Measurements from ENCODE around the gene CDH3. TPM values are rescaled to one million over a fixed set of nuclear protein-coding genes. Genes with fewer than 3 reads are reported as not detected.

The CDH3 gene
- total and polyA plus RNA-seq, 8 donors = 1.6 to 28.6 (median 5.0) TPM; not detected in 2

DNA sequence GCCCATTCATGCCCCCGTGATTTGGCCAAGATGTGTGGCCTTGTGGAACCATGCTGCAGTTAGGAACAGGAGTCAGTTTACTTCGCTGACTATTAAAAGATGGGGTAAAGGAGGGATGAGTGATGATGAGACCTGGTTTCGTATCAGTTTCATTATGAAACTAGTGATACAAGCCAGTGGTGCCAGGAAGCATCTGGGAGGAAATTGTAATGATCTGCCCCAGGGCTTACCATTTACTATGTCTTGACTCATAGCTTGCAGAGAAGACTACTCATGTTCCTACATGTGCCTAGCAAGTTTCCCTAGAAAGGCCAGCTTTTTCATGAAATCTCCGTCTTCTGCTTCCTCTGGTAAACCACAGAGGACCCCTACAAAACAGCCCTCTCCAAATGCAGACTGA lies 23.2 kb downstream of the CDH3 start:
- Histone ChIP-seq H3K9me3 (no peaks in the 10 kb centered on the region), H3K27ac (no peak overlapping the region), H3K4me3 (no peak overlapping the region), H3K4me1 (no peaks in the 10 kb centered on the region), H3K27me3 (no peaks in the 10 kb centered on the region), H3K36me3 (no peaks in the 10 kb centered on the region)
- TF ChIP-seq POLR2AphosphoS5 (IDR thresholded peaks at IDR 0.05) = no peak
- TF ChIP-seq EP300 (IDR thresholded peaks at IDR 0.05) = no peak
- TF ChIP-seq, protein P1, sequence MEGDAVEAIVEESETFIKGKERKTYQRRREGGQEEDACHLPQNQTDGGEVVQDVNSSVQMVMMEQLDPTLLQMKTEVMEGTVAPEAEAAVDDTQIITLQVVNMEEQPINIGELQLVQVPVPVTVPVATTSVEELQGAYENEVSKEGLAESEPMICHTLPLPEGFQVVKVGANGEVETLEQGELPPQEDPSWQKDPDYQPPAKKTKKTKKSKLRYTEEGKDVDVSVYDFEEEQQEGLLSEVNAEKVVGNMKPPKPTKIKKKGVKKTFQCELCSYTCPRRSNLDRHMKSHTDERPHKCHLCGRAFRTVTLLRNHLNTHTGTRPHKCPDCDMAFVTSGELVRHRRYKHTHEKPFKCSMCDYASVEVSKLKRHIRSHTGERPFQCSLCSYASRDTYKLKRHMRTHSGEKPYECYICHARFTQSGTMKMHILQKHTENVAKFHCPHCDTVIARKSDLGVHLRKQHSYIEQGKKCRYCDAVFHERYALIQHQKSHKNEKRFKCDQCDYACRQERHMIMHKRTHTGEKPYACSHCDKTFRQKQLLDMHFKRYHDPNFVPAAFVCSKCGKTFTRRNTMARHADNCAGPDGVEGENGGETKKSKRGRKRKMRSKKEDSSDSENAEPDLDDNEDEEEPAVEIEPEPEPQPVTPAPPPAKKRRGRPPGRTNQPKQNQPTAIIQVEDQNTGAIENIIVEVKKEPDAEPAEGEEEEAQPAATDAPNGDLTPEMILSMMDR (IDR thresholded peaks at IDR 0.05) = no peak
- no peak for TF ChIP-seq POLR2A (IDR thresholded peaks at IDR 0.05)
- WGBS, 5 donors = 71 to 84% (median 82%) methylated on average over 4 of the region's 4 CpGs
- intact Hi-C loops (cut with DNase I; ENCODE audit: low total_unique reads) = no loop called here
- no peak for DNase-seq

DNA sequence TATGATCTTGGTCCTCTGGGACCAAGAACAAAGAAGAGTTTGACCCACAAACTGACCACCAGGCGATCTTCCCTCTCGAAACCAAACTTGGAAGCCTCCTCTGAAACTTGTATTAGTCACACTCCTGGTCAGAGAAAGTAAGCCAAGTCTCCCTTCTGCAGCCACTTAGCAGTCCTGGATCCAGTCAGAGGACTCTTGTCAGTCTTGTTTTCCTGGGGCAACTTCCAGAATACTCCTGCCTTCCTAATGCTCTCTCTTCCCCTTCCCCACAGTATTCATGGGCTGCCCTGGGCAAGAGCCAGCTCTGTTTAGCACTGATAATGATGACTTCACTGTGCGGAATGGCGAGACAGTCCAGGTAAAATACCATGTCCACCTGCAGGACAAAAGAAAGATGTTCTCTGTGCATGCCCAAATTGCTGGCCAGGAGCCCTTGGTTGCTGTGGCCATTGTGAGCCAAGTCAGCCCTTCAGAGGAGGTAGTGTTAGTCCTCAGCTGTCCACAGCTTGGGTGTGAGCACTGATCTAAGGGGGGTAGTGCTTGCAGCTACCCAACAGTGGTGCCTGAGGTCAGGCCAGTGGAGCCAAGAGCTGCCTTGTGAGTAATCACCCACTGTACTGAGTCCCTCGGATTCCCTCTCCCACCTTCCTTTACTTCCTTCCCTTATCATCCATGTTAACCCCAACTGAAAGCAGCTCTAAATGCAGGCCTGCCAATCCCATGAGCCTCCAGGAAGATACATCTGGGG lies 31.2 kb downstream of the CDH3 start:
- no peak for DNase-seq
- WGBS, 5 donors = 76 to 81% (median 78%) methylated on average over 5 of the region's 5 CpGs
- Histone ChIP-seq H3K36me3 (no peaks in the 10 kb centered on the region), H3K27ac (no peak overlapping the region), H3K4me1 (no peaks in the 10 kb centered on the region), H3K27me3 (no peaks in the 10 kb centered on the region), H3K9me3 (no peaks in the 10 kb centered on the region), H3K4me3 (no peak overlapping the region)
- intact Hi-C loops (cut with DNase I; ENCODE audit: low total_unique reads) = no loop called here
- no peak for TF ChIP-seq POLR2A (IDR thresholded peaks at IDR 0.05)
- no peak for TF ChIP-seq EP300 (IDR thresholded peaks at IDR 0.05)
- TF ChIP-seq, protein P1 (IDR thresholded peaks at IDR 0.05) = no peak

- H3K9me3 ChIP-seq = no peaks in the 10 kb centered on the region
- TF ChIP-seq, protein P1 (IDR thresholded peaks at IDR 0.05) = no peak
- no peak for TF ChIP-seq EP300 (IDR thresholded peaks at IDR 0.05)
- TF ChIP-seq POLR2A (IDR thresholded peaks at IDR 0.05) = no peak
- no peak for TF ChIP-seq POLR2AphosphoS5 (IDR thresholded peaks at IDR 0.05)
Observed at GRCh38 chr16:68681038-68681437, 35.9 kb downstream of the CDH3 start.

GRCh38 chr16:68685685-68686478 lies 40.8 kb downstream of the CDH3 start:
- Histone ChIP-seq H3K27me3 (no peaks in the 10 kb centered on the region), H3K27ac (no peak overlapping the region), H3K4me3 (no peak overlapping the region), H3K9me3 (no peaks in the 10 kb centered on the region), H3K4me1 (no peaks in the 10 kb centered on the region), H3K36me3 (no peaks in the 10 kb centered on the region)
- no peak for DNase-seq
- intact Hi-C loops (cut with DNase I; ENCODE audit: low total_unique reads) = no loop called here
- 91 to 93% (median 91%) methylated on average over 22 of the region's 22 CpGs for WGBS, 5 donors
- TF ChIP-seq, protein P1 (IDR thresholded peaks at IDR 0.05) = no peak

More at GRCh38 chr16:68681038-68681437, 35.9 kb downstream of the CDH3 start:
- H3K27me3 ChIP-seq = no peaks in the 10 kb centered on the region
- no peak for DNase-seq
- intact Hi-C loops (cut with DNase I; ENCODE audit: low total_unique reads) = no loop called here
- no peaks in the 10 kb centered on the region for H3K36me3 ChIP-seq
- 64 to 94% (median 90%) methylated on average over 2 of the region's 2 CpGs for WGBS, 5 donors
- H3K27ac ChIP-seq = no peak overlapping the region
- H3K4me3 ChIP-seq = no peak overlapping the region
- no peaks in the 10 kb centered on the region for H3K4me1 ChIP-seq

All from stomach (tissue), 9 donors.